ENCODE data around the gene KCNIP1.

- TF ChIP-seq EZH2 (conservative IDR thresholded peaks at IDR 0.05; ENCODE audit: low read depth, low read length) (no peak), RFX5 (IDR thresholded peaks at IDR 0.05; ENCODE audit: low read depth, low read length) (no peak), POLR2A (IDR thresholded peaks at IDR 0.05; ENCODE audit: insufficient read depth in 1 of 2, low read depth in 2 of 2, low read length in 2 of 2) (no peak), ATRX (CRISPR knock-in tag; IDR thresholded peaks at IDR 0.05; ENCODE audit: borderline replicate concordance) (no peak), POLR2AphosphoS5 (IDR thresholded peaks at IDR 0.05; ENCODE audit: low read depth, low read length) (no peak), ZNF772 (CRISPR knock-in tag; IDR thresholded peaks at IDR 0.05) (no peak), BHLHE40 (IDR thresholded peaks at IDR 0.05; ENCODE audit: low read length) (no peak), ARID5B (CRISPR knock-in tag; IDR thresholded peaks at IDR 0.05) (no peak), YY1 (IDR thresholded peaks at IDR 0.05; ENCODE audit: insufficient read depth, insufficient replicate concordance, low read depth, low read length) (no peak), ZNF142 (CRISPR knock-in tag; IDR thresholded peaks at IDR 0.05) (no peak), KLF16 (CRISPR knock-in tag; IDR thresholded peaks at IDR 0.05) (no peak)
Measured at GRCh38 chr5:170565072-170565471, 61.3 kb downstream of the KCNIP1 start.

All from HepG2 (cell line).